ENCODE data around the gene TSPO2.

GRCh38 chr6:41093729-41094128, 51.5 kb downstream of the TSPO2 start:
- TF ChIP-seq CTCF (conservative IDR thresholded peaks at IDR 0.05 in 1 of 2, IDR thresholded peaks at IDR 0.05 in 1 of 2; ENCODE audit: low read depth in 1 of 2, low read length in 2 of 2) (no peak), EZH2 (IDR thresholded peaks at IDR 0.05; ENCODE audit: low read length, missing control alignments) (no peak)
